ENCODE data around the gene MMRN2. TPM values are rescaled to one million over a fixed set of nuclear protein-coding genes. Genes with fewer than 3 reads are reported as not detected.
A peak's percentile ranks its signal among the peaks of the same experiment; 100 is the strongest.

The MMRN2 gene
- total RNA-seq, 1 experiment from 2014 or later = 1.4 TPM

- POLR2A ChIA-PET = interaction anchor here (0.6 to 5.7 kb wide), 20 partner anchors 9 to 257 kb away, joined by 3 to 98 read pairs (median 4); partner anchors contain the start of genes BMPR1A, GLUD1, MMRN2 and SHLD2
- Mint-ChIP-seq H3K27me3 (ENCODE audit: insufficient read depth, unreplicated experiment) (no peaks in the 10 kb centered on the region), H3K27ac (ENCODE audit: low read depth, unreplicated experiment) (peak within 1 kb of the TSS; percentile 81), H3K4me1 (ENCODE audit: insufficient read depth, unreplicated experiment) (peaks cover 52% of the 10 kb centered on the region), H3K4me3 (ENCODE audit: unreplicated experiment) (peak within 1 kb of the TSS; percentile 77), H3K9me3 (ENCODE audit: unreplicated experiment) (no peaks in the 10 kb centered on the region), H3K36me3 (ENCODE audit: insufficient read depth, unreplicated experiment) (peaks cover 5% of the 10 kb centered on the region)
- peak; percentile 92 for DNase-seq (ENCODE audit: unreplicated experiment)
- TF ChIP-seq, protein P1, sequence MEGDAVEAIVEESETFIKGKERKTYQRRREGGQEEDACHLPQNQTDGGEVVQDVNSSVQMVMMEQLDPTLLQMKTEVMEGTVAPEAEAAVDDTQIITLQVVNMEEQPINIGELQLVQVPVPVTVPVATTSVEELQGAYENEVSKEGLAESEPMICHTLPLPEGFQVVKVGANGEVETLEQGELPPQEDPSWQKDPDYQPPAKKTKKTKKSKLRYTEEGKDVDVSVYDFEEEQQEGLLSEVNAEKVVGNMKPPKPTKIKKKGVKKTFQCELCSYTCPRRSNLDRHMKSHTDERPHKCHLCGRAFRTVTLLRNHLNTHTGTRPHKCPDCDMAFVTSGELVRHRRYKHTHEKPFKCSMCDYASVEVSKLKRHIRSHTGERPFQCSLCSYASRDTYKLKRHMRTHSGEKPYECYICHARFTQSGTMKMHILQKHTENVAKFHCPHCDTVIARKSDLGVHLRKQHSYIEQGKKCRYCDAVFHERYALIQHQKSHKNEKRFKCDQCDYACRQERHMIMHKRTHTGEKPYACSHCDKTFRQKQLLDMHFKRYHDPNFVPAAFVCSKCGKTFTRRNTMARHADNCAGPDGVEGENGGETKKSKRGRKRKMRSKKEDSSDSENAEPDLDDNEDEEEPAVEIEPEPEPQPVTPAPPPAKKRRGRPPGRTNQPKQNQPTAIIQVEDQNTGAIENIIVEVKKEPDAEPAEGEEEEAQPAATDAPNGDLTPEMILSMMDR (IDR thresholded peaks at IDR 0.05; ENCODE audit: unreplicated experiment) = no peak
- intact Hi-C loops (cut with micrococcal nuclease) = loop anchor here (5.0 kb wide), 1 partner anchor 69 kb away; no protein-coding TSS in a partner anchor
- CTCF ChIA-PET = interaction anchor here (0.6 to 5.2 kb wide), 11 partner anchors 8 to 536 kb away, joined by 3 to 66 read pairs (median 4); partner anchors contain the start of genes MINPP1, MMRN2 and SNCG
- BruUV-seq (replicated peaks) = TSS peak; percentile 34
Observed at GRCh38 chr10:86968271-86968993, 11.0 kb upstream of the MMRN2 start, which contains the start of gene ADIRF. Gene ADIRF, plus strand, starts transcription at chr10:86968482. Its CDS starts 63 bp downstream, at chr10:86968545.

- Mint-ChIP-seq H3K27ac (ENCODE audit: low read depth, unreplicated experiment) (no peak overlapping the region), H3K9me3 (ENCODE audit: unreplicated experiment) (no peaks in the 10 kb centered on the region), H3K4me3 (ENCODE audit: unreplicated experiment) (peak overlapping the region; percentile 77), H3K27me3 (ENCODE audit: insufficient read depth, unreplicated experiment) (no peaks in the 10 kb centered on the region), H3K36me3 (ENCODE audit: insufficient read depth, unreplicated experiment) (peaks cover 5% of the 10 kb centered on the region), H3K4me1 (ENCODE audit: insufficient read depth, unreplicated experiment) (peaks cover 48% of the 10 kb centered on the region)
- peak; percentile 24 for DNase-seq (ENCODE audit: unreplicated experiment)
- no TSS peak for BruUV-seq (replicated peaks)
- TF ChIP-seq, protein P1 (IDR thresholded peaks at IDR 0.05; ENCODE audit: unreplicated experiment) = no peak
- intact Hi-C loops (cut with micrococcal nuclease) = loop anchor here (2.0 to 5.0 kb wide), 2 partner anchors 29 to 70 kb away; no protein-coding TSS in a partner anchor
- POLR2A ChIA-PET = interaction anchor here (1.3 to 5.7 kb wide), 7 partner anchors 9 to 211 kb away, joined by 3 to 98 read pairs (median 42); partner anchors contain the start of genes BMPR1A, GLUD1, SHLD2 and SNCG
- CTCF ChIA-PET = interaction anchor here (0.7 to 5.2 kb wide), 6 partner anchors 9 to 118 kb away, joined by 3 to 66 read pairs (median 6); partner anchors contain the start of genes MMRN2 and SNCG
Observed at GRCh38 chr10:86967481-86967941, 10.1 kb upstream of the MMRN2 start.

DNA sequence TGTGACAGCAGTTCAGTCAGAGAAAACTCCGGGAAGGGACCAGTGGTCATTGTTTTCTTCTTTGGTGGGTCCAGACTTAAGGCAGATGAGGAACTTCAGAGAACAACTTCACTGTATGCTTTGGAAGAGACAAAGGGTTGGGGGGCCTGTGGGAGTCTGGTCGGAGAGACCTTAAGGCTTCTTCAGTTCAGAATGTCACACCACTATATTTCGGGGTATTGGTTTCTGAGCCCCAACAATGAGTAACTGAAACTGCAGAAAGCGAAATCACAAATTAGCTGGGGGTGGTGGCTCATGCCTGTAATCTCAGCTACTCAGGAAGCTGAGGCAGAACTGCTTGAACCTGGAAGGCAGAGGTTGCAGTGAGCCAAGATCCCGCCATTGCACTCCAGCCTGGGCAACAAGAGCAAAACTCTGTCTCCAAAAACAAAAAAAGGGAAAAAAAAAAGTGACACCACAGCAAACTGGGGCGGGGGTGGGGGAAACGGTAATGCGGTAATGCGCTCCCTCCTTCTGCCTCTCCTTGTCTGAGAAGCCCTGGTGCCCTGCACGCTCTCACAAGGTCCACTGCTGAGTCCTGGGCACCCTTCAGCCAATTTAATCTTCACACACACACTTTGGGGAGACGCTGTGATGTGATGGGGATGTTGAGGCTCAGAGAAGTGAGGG is 8.7 kb upstream of the MMRN2 start:
- CTCF ChIA-PET = interaction anchor here (0.6 to 5.2 kb wide), 10 partner anchors 8 to 817 kb away, joined by 3 to 66 read pairs (median 4); partner anchors contain the start of genes MMRN2 and SNCG
- TF ChIP-seq, protein P1 (IDR thresholded peaks at IDR 0.05; ENCODE audit: unreplicated experiment) = no peak
- no peak overlapping the region for H3K27ac Mint-ChIP-seq (ENCODE audit: low read depth, unreplicated experiment)
- no peaks in the 10 kb centered on the region for H3K27me3 Mint-ChIP-seq (ENCODE audit: insufficient read depth, unreplicated experiment)
- POLR2A ChIA-PET = interaction anchor here (0.6 to 5.7 kb wide), 7 partner anchors 8 to 158 kb away, joined by 3 to 98 read pairs (median 3); partner anchors contain the start of genes GLUD1, MMRN2, SHLD2 and SNCG
- H3K36me3 Mint-ChIP-seq (ENCODE audit: insufficient read depth, unreplicated experiment) = no peaks in the 10 kb centered on the region
- no peak for DNase-seq (ENCODE audit: unreplicated experiment)
- H3K9me3 Mint-ChIP-seq (ENCODE audit: unreplicated experiment) = no peaks in the 10 kb centered on the region
- BruUV-seq (replicated peaks) = no TSS peak
- intact Hi-C loops (cut with micrococcal nuclease) = loop anchor here (1.0 to 5.0 kb wide), 3 partner anchors 27 to 278 kb away; no protein-coding TSS in a partner anchor
- peaks cover 36% of the 10 kb centered on the region for H3K4me1 Mint-ChIP-seq (ENCODE audit: insufficient read depth, unreplicated experiment)
- no peak overlapping the region for H3K4me3 Mint-ChIP-seq (ENCODE audit: unreplicated experiment)

Data from MCF 10A (cell line).